Measurements from ENCODE around the gene TMEM30A.

TMEM30A gene

DNA sequence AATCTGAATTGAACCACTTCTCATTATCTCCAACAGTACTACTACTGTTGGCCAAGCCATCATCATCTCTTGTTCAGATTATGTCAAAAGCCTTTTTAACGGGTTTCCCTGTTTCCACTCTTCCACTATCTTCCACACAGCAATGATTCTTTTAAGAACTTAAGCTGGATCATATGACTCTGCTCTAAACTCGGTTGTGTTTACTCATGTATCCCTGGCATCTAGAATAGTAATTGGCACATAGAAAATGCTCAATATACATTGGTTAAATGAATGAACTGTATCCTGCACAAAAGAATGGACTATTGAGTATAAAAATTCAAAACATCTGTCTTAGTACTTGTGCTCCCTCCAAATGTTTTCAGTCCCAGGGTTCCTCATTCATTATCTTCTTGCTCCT lies 38.2 kb downstream of the TMEM30A start:
- ChIA-PET POLR2A (no interaction called here), CTCF (no interaction called here)
- no peaks in the 10 kb centered on the region for H3K4me1 ChIP-seq (ENCODE audit: control insufficient read depth, insufficient read depth, low read length)
- peaks cover 0 to 8% of the 10 kb centered on the region in 2 experiments; a peak in 2 of 3 replicates for H3K36me3 ChIP-seq (ENCODE audit: control insufficient read depth in 2 of 2, insufficient read depth in 1 of 2, low read length in 2 of 2)
- H3K4me3 ChIP-seq (ENCODE audit: low read depth, low read length), result no peak overlapping the region
- no peak overlapping the region for H3K27ac ChIP-seq (ENCODE audit: extremely low read depth, low read depth, low read length)
- H3K9me3 ChIP-seq (ENCODE audit: control insufficient read depth, insufficient read depth, low read depth, low read length), result no peaks in the 10 kb centered on the region
- no peak for TF ChIP-seq SP2 (tag by site-specific recombination; IDR thresholded peaks at IDR 0.05)
- TF ChIP-seq MEIS1 (CRISPR knock-in tag; IDR thresholded peaks at IDR 0.05; ENCODE audit: borderline replicate concordance), result no peak
- TF ChIP-seq KLF7 (tag by site-specific recombination; IDR thresholded peaks at IDR 0.05; ENCODE audit: borderline replicate concordance), result no peak
- TF ChIP-seq ZNF391 (tag by site-specific recombination; IDR thresholded peaks at IDR 0.05; ENCODE audit: borderline replicate concordance, low read depth), result no peak
- TF ChIP-seq ZNF354C (tag by site-specific recombination; IDR thresholded peaks at IDR 0.05; ENCODE audit: borderline replicate concordance, low read depth), result no peak
- TF ChIP-seq ZNF514 (tag by site-specific recombination; IDR thresholded peaks at IDR 0.05), result no peak
- TF ChIP-seq ZNF560 (tag by site-specific recombination; IDR thresholded peaks at IDR 0.05; ENCODE audit: borderline replicate concordance), result no peak
- TF ChIP-seq ZNF324 (tag by site-specific recombination; IDR thresholded peaks at IDR 0.05), result no peak

DNA sequence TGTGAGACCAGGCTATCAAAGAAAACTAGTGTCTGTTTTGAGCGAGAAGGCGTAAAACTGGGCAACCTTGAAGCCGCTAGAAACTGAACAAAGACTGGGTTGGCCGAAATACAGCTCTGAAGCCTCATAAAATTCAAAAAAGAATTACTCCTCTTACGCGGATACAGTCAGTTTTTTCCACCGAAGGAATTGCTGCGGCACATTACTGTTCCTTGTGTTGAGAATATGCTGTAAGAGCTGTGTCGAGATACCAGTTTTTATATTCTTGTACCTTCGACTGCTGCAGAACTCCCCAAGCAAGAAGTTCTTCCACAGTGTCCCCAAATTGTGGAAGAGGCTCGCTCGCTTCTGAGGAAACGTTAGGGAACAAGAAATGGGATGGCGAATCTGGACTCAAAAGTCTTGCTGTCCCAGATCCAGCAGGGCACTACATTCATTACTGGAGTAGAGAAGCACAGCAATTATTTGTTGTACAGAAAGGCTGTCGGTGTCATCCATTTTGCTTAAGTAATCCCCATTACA lies 40.5 kb downstream of the TMEM30A start:
- ChIA-PET POLR2A (interaction anchor here (0.7 to 2.8 kb wide), 15 partner anchors 10 to 1783 kb away, joined by 3 to 11 read pairs (median 4); partner anchors contain the start of genes COL12A1, MTO1, SENP6 and TMEM30A), CTCF (interaction anchor here (0.7 to 1.5 kb wide), 5 partner anchors 9 to 36 kb away, joined by 3 to 6 read pairs (median 3); no protein-coding TSS in a partner anchor)
- Histone ChIP-seq H3K27ac (ENCODE audit: extremely low read depth, low read depth, low read length) (peak overlapping the region; percentile 67), H3K4me1 (ENCODE audit: control insufficient read depth, insufficient read depth, low read length) (no peaks in the 10 kb centered on the region), H3K4me3 (ENCODE audit: low read depth, low read length) (peak overlapping the region; percentile 64), H3K36me3 (ENCODE audit: control insufficient read depth in 2 of 2, insufficient read depth in 1 of 2, low read length in 2 of 2) (peaks cover 17 to 23% of the 10 kb centered on the region in 2 experiments), H3K9me3 (ENCODE audit: control insufficient read depth, insufficient read depth, low read depth, low read length) (no peaks in the 10 kb centered on the region)
- no peak for TF ChIP-seq ZNF549 (tag by site-specific recombination; IDR thresholded peaks at IDR 0.05)
- TF ChIP-seq, protein P1, sequence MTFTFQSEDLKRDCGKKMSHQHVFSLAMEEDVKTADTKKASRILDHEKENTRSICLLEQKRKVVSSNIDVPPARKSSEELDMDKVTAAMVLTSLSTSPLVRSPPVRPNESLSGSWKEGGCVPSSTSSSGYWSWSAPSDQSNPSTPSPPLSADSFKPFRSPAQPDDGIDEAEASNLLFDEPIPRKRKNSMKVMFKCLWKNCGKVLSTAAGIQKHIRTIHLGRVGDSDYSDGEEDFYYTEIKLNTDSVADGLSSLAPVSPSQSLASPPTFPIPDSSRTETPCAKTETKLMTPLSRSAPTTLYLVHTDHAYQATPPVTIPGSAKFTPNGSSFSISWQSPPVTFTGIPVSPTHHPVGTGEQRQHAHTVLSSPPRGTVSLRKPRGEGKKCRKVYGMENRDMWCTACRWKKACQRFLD (tag by site-specific recombination; IDR thresholded peaks at IDR 0.05), result no peak
- peak; percentile 12 for TF ChIP-seq SETDB1 (IDR thresholded peaks at IDR 0.05; ENCODE audit: insufficient read length, low read length)
- TF ChIP-seq, protein P2, sequence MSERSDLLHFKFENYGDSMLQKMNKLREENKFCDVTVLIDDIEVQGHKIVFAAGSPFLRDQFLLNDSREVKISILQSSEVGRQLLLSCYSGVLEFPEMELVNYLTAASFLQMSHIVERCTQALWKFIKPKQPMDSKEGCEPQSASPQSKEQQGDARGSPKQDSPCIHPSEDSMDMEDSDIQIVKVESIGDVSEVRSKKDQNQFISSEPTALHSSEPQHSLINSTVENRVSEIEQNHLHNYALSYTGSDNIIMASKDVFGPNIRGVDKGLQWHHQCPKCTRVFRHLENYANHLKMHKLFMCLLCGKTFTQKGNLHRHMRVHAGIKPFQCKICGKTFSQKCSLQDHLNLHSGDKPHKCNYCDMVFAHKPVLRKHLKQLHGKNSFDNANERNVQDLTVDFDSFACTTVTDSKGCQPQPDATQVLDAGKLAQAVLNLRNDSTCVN (tag by site-specific recombination; optimal IDR thresholded peaks at IDR 0.05), result peak; percentile 1
- TF ChIP-seq SCRT2 (tag by site-specific recombination; IDR thresholded peaks at IDR 0.05), result no peak
- TF ChIP-seq, protein P3, sequence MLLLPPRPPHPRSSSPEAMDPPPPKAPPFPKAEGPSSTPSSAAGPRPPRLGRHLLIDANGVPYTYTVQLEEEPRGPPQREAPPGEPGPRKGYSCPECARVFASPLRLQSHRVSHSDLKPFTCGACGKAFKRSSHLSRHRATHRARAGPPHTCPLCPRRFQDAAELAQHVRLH (tag by site-specific recombination; IDR thresholded peaks at IDR 0.05), result no peak
- no peak for TF ChIP-seq KLF9 (tag by site-specific recombination; IDR thresholded peaks at IDR 0.05; ENCODE audit: low read depth)
- no peak for TF ChIP-seq ZNF670 (tag by site-specific recombination; IDR thresholded peaks at IDR 0.05; ENCODE audit: low read depth)
- TF ChIP-seq, protein P4, sequence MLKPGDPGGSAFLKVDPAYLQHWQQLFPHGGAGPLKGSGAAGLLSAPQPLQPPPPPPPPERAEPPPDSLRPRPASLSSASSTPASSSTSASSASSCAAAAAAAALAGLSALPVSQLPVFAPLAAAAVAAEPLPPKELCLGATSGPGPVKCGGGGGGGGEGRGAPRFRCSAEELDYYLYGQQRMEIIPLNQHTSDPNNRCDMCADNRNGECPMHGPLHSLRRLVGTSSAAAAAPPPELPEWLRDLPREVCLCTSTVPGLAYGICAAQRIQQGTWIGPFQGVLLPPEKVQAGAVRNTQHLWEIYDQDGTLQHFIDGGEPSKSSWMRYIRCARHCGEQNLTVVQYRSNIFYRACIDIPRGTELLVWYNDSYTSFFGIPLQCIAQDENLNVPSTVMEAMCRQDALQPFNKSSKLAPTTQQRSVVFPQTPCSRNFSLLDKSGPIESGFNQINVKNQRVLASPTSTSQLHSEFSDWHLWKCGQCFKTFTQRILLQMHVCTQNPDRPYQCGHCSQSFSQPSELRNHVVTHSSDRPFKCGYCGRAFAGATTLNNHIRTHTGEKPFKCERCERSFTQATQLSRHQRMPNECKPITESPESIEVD (tag by site-specific recombination; IDR thresholded peaks at IDR 0.05), result 0 out of 2 replicates have a peak, but pooled peaks have one; percentile 16
- TF ChIP-seq ZNF366 (tag by site-specific recombination; conservative IDR thresholded peaks at IDR 0.05), result no peak
- TF ChIP-seq, protein P5, sequence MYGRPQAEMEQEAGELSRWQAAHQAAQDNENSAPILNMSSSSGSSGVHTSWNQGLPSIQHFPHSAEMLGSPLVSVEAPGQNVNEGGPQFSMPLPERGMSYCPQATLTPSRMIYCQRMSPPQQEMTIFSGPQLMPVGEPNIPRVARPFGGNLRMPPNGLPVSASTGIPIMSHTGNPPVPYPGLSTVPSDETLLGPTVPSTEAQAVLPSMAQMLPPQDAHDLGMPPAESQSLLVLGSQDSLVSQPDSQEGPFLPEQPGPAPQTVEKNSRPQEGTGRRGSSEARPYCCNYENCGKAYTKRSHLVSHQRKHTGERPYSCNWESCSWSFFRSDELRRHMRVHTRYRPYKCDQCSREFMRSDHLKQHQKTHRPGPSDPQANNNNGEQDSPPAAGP (tag by site-specific recombination; IDR thresholded peaks at IDR 0.05), result no peak
- TF ChIP-seq GLI2 (tag by site-specific recombination; IDR thresholded peaks at IDR 0.05; ENCODE audit: borderline replicate concordance, low read depth), result no peak
- no peak for TF ChIP-seq YY2 (tag by site-specific recombination; IDR thresholded peaks at IDR 0.05)
- TF ChIP-seq ZBTB17 (tag by site-specific recombination; IDR thresholded peaks at IDR 0.05), result 0 out of 2 replicates have a peak, but pooled peaks have one; percentile 3
- TF ChIP-seq ZNF658 (tag by site-specific recombination; IDR thresholded peaks at IDR 0.05), result no peak
- TF ChIP-seq ZBTB1 (tag by site-specific recombination; IDR thresholded peaks at IDR 0.05), result no peak
- TF ChIP-seq HOXC10 (CRISPR knock-in tag; IDR thresholded peaks at IDR 0.05), result no peak
- no peak for TF ChIP-seq ZNF837 (tag by site-specific recombination; IDR thresholded peaks at IDR 0.05)
- 0 out of 2 replicates have a peak, but pooled peaks have one; percentile 6 for TF ChIP-seq MZF1 (tag by site-specific recombination; IDR thresholded peaks at IDR 0.05; ENCODE audit: borderline replicate concordance)
- no peak for TF ChIP-seq ZNF555 (tag by site-specific recombination; conservative IDR thresholded peaks at IDR 0.05)
- no peak for TF ChIP-seq ZNF112 (tag by site-specific recombination; IDR thresholded peaks at IDR 0.05)
- TF ChIP-seq ZNF707 (tag by site-specific recombination; IDR thresholded peaks at IDR 0.05), result no peak
- TF ChIP-seq ZBTB8A (tag by site-specific recombination; IDR thresholded peaks at IDR 0.05), result no peak
- no peak for TF ChIP-seq ZNF133 (tag by site-specific recombination; IDR thresholded peaks at IDR 0.05)

Measured in HEK293 (cell line).